ENCODE measurements around the gene BFSP1. TPM values are rescaled to one million over a fixed set of nuclear protein-coding genes. Genes with fewer than 3 reads are reported as not detected.

Gene BFSP1
- total and polyA plus RNA-seq, 3 donors from 2014 or later: 7.4 to 11.3 (median 10.7) TPM

- Histone ChIP-seq H3K27me3 (no peaks in the 10 kb centered on the region), H3K36me3 (ENCODE audit: low read depth, missing control alignments) (no peaks in the 10 kb centered on the region), H3K4me3 (peak within 1 kb of the TSS; percentile 100), H3K9me3 (no peaks in the 10 kb centered on the region), H3K27ac (peak within 1 kb of the TSS; percentile 100), H3K4me1 (peaks cover 16% of the 10 kb centered on the region)
- 1% methylated on average over 42 of the region's 70 CpGs; no CpG with 5 or more reads in 1 of the 2 donors for WGBS, 2 donors
- TF ChIP-seq CTCF (IDR thresholded peaks at IDR 0.05): no peak
- peak; percentile 88 for TF ChIP-seq POLR2A (IDR thresholded peaks at IDR 0.05)
- DNase-seq: peak; percentile 94
- intact Hi-C loops (cut with DNase I; ENCODE audit: low total_unique reads): no loop called here
Measured at GRCh38 chr20:17569616-17570346, 38.6 kb upstream of the BFSP1 start, which contains the start of gene DSTN. Gene DSTN, plus strand, starts transcription at chr20:17570075. Its CDS starts 134 bp downstream, at chr20:17570209.

- intact Hi-C loops (cut with DNase I; ENCODE audit: low total_unique reads): no loop called here
- Histone ChIP-seq H3K9me3 (no peaks in the 10 kb centered on the region), H3K36me3 (ENCODE audit: low read depth, missing control alignments) (no peaks in the 10 kb centered on the region), H3K4me1 (peaks cover 14% of the 10 kb centered on the region), H3K27me3 (no peaks in the 10 kb centered on the region), H3K27ac (peak overlapping the region; percentile 100), H3K4me3 (peak overlapping the region; percentile 100)
- WGBS, 2 donors: 0 to 1% methylated on average over 33 to 37 of the region's 38 CpGs
- DNase-seq: peak; percentile 80
- TF ChIP-seq POLR2A (IDR thresholded peaks at IDR 0.05) (no peak), CTCF (IDR thresholded peaks at IDR 0.05) (no peak)
Measured at GRCh38 chr20:17568972-17569521, 37.9 kb upstream of the BFSP1 start.

- TF ChIP-seq POLR2A (IDR thresholded peaks at IDR 0.05): no peak
- TF ChIP-seq CTCF (IDR thresholded peaks at IDR 0.05): no peak
- H3K9me3 ChIP-seq: no peaks in the 10 kb centered on the region
- DNase-seq: no peak
- H3K4me3 ChIP-seq: peak overlapping the region; percentile 100
- no peaks in the 10 kb centered on the region for H3K27me3 ChIP-seq
- peaks cover 12% of the 10 kb centered on the region for H3K4me1 ChIP-seq
- H3K36me3 ChIP-seq (ENCODE audit: low read depth, missing control alignments): no peaks in the 10 kb centered on the region
- 41 to 49% methylated on average over 6 of the region's 6 CpGs for WGBS, 2 donors
- intact Hi-C loops (cut with DNase I; ENCODE audit: low total_unique reads): no loop called here
- peak overlapping the region; percentile 100 for H3K27ac ChIP-seq
Measured at GRCh38 chr20:17568045-17568788, 37.0 kb upstream of the BFSP1 start.

GRCh38 chr20:17566345-17566744 is 35.2 kb upstream of the BFSP1 start:
- Histone ChIP-seq H3K9me3 (no peaks in the 10 kb centered on the region), H3K4me3 (no peak overlapping the region), H3K27me3 (no peaks in the 10 kb centered on the region), H3K27ac (no peak overlapping the region), H3K4me1 (no peaks in the 10 kb centered on the region), H3K36me3 (ENCODE audit: low read depth, missing control alignments) (no peaks in the 10 kb centered on the region)
- DNase-seq: no peak
- TF ChIP-seq POLR2A (IDR thresholded peaks at IDR 0.05) (no peak), CTCF (IDR thresholded peaks at IDR 0.05) (no peak)
- intact Hi-C loops (cut with DNase I; ENCODE audit: low total_unique reads): no loop called here
- WGBS, 2 donors: 92 to 95% methylated on average over 3 of the region's 3 CpGs
